Right lobe of liver (tissue), 6 donors: Measurements from ENCODE around the gene ERRFI1. TPM values are rescaled to one million over a fixed set of nuclear protein-coding genes. Genes with fewer than 3 reads are reported as not detected.
A peak's percentile ranks its signal among the peaks of the same experiment; 100 is the strongest.

ENCODE experiments used
- ATAC-seq, 4 donors: fragments of 200-7000 bp; cut with Tn5 transposase; one replicate each; pipeline ENCODE4 v1.9.1; 2020; ENCODE audit warnings: mild to moderate bottlenecking in 4 of 4, moderate library complexity in 4 of 4
- DNase-seq, 3 donors: peaks; one replicate each; pipeline ENCODE4 v3.0.0-alpha.2; 2020
- H3K27ac ChIP-seq, 3 donors: fragments of 200-600 bp; one replicate each; pipeline ENCODE4 v1.8.0; 2022
- H3K27me3 ChIP-seq, 2 donors: fragments of 200-600 bp; one replicate each; pipeline ENCODE4 v1.8.0; 2022
- H3K36me3 ChIP-seq, 4 donors: fragments of 200-600 bp; sonication (generic) in 1 of 4; one replicate each; pipeline versions ENCODE4 v1.5.1 to v1.8.0; 2017 to 2022; ENCODE audit warnings: control low read depth in 1 of 4
- H3K4me1 ChIP-seq, 4 donors: fragments of 200-600 bp; sonication (generic) in 1 of 4; one replicate each; pipeline versions ENCODE4 v1.5.1 to v1.8.0; 2017 to 2022; ENCODE audit warnings: control low read depth in 1 of 4
- H3K4me3 ChIP-seq, 3 donors: fragments of 200-600 bp; one replicate each; pipeline ENCODE4 v1.8.0; 2022
- H3K9me3 ChIP-seq, 4 donors: fragments of 200-600 bp; sonication (generic) in 1 of 4; one replicate each; pipeline versions ENCODE4 v1.5.1 to v1.8.0; 2017 to 2022; ENCODE audit warnings: control low read depth in 1 of 4
- POLR2A ChIP-seq: fragments of 450-650 bp; IDR thresholded peaks from one replicate; pipeline ENCODE4 v1.6.1; 2017; ENCODE audit warnings: antibody characterized with exemption, mild to moderate bottlenecking
- WGBS: methylation state at CpG from one replicate; pipeline ENCODE4 v1.1.6; 2018; ENCODE audit warnings: low coverage, low lambda C conversion rate; ENCODE audit not compliant: insufficient coverage; ENCODE audit errors: missing lambda C conversion rate; 5-methylcytosine and 5-hydroxymethylcytosine counted together
- intact Hi-C, 2 donors: fragments of 100-400 bp; cut with DNase I; formaldehyde crosslinking; loops; one replicate each; pipeline versions ENCODE4 v1.11.2 to v1.14.1; 2022
- total RNA-seq, 6 experiments: library from RNA; depleted of rRNA in 2 of 6; stranded (reverse); fragments of >200 nt in 2 of 6; fragmentation: NEBNext Ultra II Directional in 3 of 6; extraction: Animal tissue kit (Norgen Biotek cat#: 25700) in 3 of 6; gene quantifications; one replicate each; pipeline versions ENCODE4 v1.1.0 to v1.2.4, GENCODE V29; 2016 to 2023
- TF ChIP-seq, protein P1 (sequence below), 4 donors: fragments of 200-600 bp in 3 of 4; fragments of 450-650 bp in 1 of 4; IDR thresholded peaks; one replicate each; pipeline versions ENCODE4 v1.5.1 to v1.8.0; 2016 to 2022; ENCODE audit warnings: antibody characterized with exemption in 4 of 4, mild to moderate bottlenecking in 2 of 4
- donor health status: DM: no; HTN: yes; CAD: no.
- donor health status: DM: no; HTN: no; CAD: no.
- donor health status: DM: no; HTN: no; CAD: no.
- donor health status: DM: no; HTN: yes; CAD: no.
- donor health status: DM: no; HTN: yes; CAD: no.

The ERRFI1 gene
- total RNA-seq, 6 experiments from 2014 or later = 109 to 539 (median 214) TPM

GRCh38 chr1:8033322-8033721 is 7.2 kb upstream of the ERRFI1 start:
- no peak overlapping the region for H3K4me3 ChIP-seq
- H3K9me3 ChIP-seq = no peaks in the 10 kb centered on the region
- DNase-seq (no peak), ATAC-seq (no peak)
- no peak overlapping the region for H3K27ac ChIP-seq
- no peak for TF ChIP-seq POLR2A
- TF ChIP-seq, protein P1, sequence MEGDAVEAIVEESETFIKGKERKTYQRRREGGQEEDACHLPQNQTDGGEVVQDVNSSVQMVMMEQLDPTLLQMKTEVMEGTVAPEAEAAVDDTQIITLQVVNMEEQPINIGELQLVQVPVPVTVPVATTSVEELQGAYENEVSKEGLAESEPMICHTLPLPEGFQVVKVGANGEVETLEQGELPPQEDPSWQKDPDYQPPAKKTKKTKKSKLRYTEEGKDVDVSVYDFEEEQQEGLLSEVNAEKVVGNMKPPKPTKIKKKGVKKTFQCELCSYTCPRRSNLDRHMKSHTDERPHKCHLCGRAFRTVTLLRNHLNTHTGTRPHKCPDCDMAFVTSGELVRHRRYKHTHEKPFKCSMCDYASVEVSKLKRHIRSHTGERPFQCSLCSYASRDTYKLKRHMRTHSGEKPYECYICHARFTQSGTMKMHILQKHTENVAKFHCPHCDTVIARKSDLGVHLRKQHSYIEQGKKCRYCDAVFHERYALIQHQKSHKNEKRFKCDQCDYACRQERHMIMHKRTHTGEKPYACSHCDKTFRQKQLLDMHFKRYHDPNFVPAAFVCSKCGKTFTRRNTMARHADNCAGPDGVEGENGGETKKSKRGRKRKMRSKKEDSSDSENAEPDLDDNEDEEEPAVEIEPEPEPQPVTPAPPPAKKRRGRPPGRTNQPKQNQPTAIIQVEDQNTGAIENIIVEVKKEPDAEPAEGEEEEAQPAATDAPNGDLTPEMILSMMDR (IDR thresholded peaks at IDR 0.05) = no peak
- H3K36me3 ChIP-seq = no peaks in the 10 kb centered on the region
- 84% methylated on average over 6 of the region's 6 CpGs for whole genome bisulfite sequencing
- intact Hi-C loops = loop anchor here in 1 of 2 donors (10.0 kb wide), 1 partner anchor 201 kb away; no protein-coding TSS in a partner anchor
- H3K27me3 ChIP-seq = no peaks in the 10 kb centered on the region
- H3K4me1 ChIP-seq = peaks cover 0 to 26% (median 5%) of the 10 kb centered on the region in 4 donors

GRCh38 chr1:8032366-8032910 is 6.3 kb upstream of the ERRFI1 start:
- 100% methylated on average over 1 of the region's 3 CpGs for WGBS

GRCh38 chr1:8031176-8031785 is 5.2 kb upstream of the ERRFI1 start:
- no peaks in the 10 kb centered on the region for H3K27me3 ChIP-seq
- H3K4me3 ChIP-seq = no peak overlapping the region
- DNase-seq = no peak
- no peaks in the 10 kb centered on the region for H3K36me3 ChIP-seq
- H3K4me1 ChIP-seq = peaks cover 0 to 35% (median 9%) of the 10 kb centered on the region in 4 donors
- peak overlapping the region in 2 of 3 donors; percentile 100 for H3K27ac ChIP-seq
- TF ChIP-seq, protein P1 (IDR thresholded peaks at IDR 0.05) = peak; percentile 75 to 81 (median 78)
- TF ChIP-seq POLR2A = no peak
- H3K9me3 ChIP-seq = no peaks in the 10 kb centered on the region
- intact Hi-C loops = loop anchor here in 1 of 2 donors (10.0 kb wide), 1 partner anchor 204 kb away; no protein-coding TSS in a partner anchor
- WGBS = 69% methylated on average over 9 of the region's 9 CpGs
- ATAC-seq = no peak

More at GRCh38 chr1:8032366-8032910, 6.3 kb upstream of the ERRFI1 start:
- no peak for DNase-seq
- ATAC-seq = no peak
- intact Hi-C loops = loop anchor here in 1 of 2 donors (10.0 kb wide), 1 partner anchor 202 kb away; no protein-coding TSS in a partner anchor
- no peak for TF ChIP-seq POLR2A
- TF ChIP-seq, protein P1 (IDR thresholded peaks at IDR 0.05) = no peak
- H3K27ac ChIP-seq = no peak overlapping the region
- H3K36me3 ChIP-seq = no peaks in the 10 kb centered on the region
- no peaks in the 10 kb centered on the region for H3K9me3 ChIP-seq
- H3K4me1 ChIP-seq = peaks cover 0 to 35% (median 9%) of the 10 kb centered on the region in 4 donors
- H3K27me3 ChIP-seq = no peaks in the 10 kb centered on the region
- no peak overlapping the region for H3K4me3 ChIP-seq

DNA sequence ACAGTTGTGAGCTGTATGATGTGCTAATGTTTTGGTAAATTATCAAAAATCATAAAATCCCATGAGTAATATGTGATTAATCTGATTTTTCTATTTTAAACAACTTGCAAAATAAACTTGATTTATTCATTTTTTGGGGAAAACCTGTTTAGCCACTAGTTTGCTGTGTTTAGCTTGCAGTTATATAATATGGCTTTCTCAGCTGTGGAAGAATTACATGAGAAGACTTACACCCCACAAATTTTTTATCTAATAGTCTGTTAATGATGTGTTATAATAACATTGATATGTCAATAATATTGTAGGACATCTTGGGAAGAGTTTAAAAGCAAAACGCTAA is 2.4 kb upstream of the ERRFI1 start:
- intact Hi-C loops = loop anchor here in 1 of 2 donors (5.0 kb wide), 1 partner anchor 284 kb away; no protein-coding TSS in a partner anchor
- WGBS = 24% methylated on average over 1 of the region's 1 CpG
- no peak for TF ChIP-seq POLR2A
- TF ChIP-seq, protein P1 (IDR thresholded peaks at IDR 0.05) = no peak
- Histone ChIP-seq H3K4me1 (peaks cover 0 to 35% (median 9%) of the 10 kb centered on the region in 4 donors), H3K27me3 (no peaks in the 10 kb centered on the region), H3K36me3 (peaks cover 0 to 9% (median 1%) of the 10 kb centered on the region in 4 donors), H3K9me3 (no peaks in the 10 kb centered on the region), H3K27ac (peak overlapping the region; percentile 97 to 100 (median 100)), H3K4me3 (peak overlapping the region in 1 of 3 donors; percentile 78)
- DNase-seq (no peak), ATAC-seq (no peak)
